HepG2 (cell line): ENCODE results near the gene ACP7. TPM values are rescaled to one million over a fixed set of nuclear protein-coding genes. Genes with fewer than 3 reads are reported as not detected.

ENCODE experiments used
- ATAC-seq: fragments of 200-7000 bp; cut with Tn5 transposase; 3 replicates; pipeline ENCODE4 v1.9.1; 2020; ENCODE audit warnings: mild to moderate bottlenecking, moderate library complexity
- BruUV-seq: library from RNA; stranded (reverse); fragments of 400-500 nt; replicated peaks from 2 replicates; lab custom pipeline; 2021; lab: Mats Ljungman, UMichigan
- CTCF ChIA-PET: fragments of 300-600 bp; formaldehyde crosslinking; extraction: SDS; loops from one replicate; lab custom pipeline; 2021; ENCODE audit warnings: low total read pairs, inconsistent platforms, low intra/inter-chr PET ratio; lab: Yijun Ruan, JAX
- POLR2A ChIA-PET: fragments of 350-600 bp; sonication (Branson Sonifier 250); formaldehyde crosslinking; loops from one replicate; lab custom pipeline; 2020; ENCODE audit warnings: antibody characterized with exemption, inconsistent platforms; lab: Yijun Ruan, JAX
- DNase-seq: peaks from one replicate; pipeline ENCODE4 v3.0.0-alpha.2; 2015; ENCODE audit warnings: low spot score
- FAIRE-seq: peaks from 3 replicates; lab custom pipeline; 2011; peaks lifted over from hg19 to GRCh38; lab: Jason Lieb, UNC
- H2AFZ ChIP-seq: one replicate; pipeline ENCODE4 v1.6.1; 2011; ENCODE audit warnings: low read length, inconsistent platforms
- H3K27ac ChIP-seq: fragments of 300-600 bp; 3 replicates; pipeline ENCODE4 v1.8.0; 2011; ENCODE audit warnings: mixed run types, mild to moderate bottlenecking, mixed read lengths, low read length, inconsistent platforms; ENCODE audit not compliant: insufficient read depth; ENCODE audit errors: extremely low read length
- H3K27me3 ChIP-seq, 2 experiments: fragments of 200-600 bp in 1 of 2; 2 replicates in 1 of 2; 3 replicates in 1 of 2; pipeline versions ENCODE4 v1.6.0 to v1.8.0; 2011; ENCODE audit warnings: low read length in 2 of 2, mild to moderate bottlenecking in 2 of 2, moderate library complexity in 2 of 2, inconsistent platforms in 1 of 2; ENCODE audit not compliant: insufficient read depth in 2 of 2, control insufficient read depth in 1 of 2
- H3K36me3 ChIP-seq, 2 experiments: fragments of 200-600 bp in 1 of 2; replicated peaks in 1 of 2; 2 replicates in 1 of 2; 3 replicates in 1 of 2; pipeline versions ENCODE4 v1.5.1 to v1.8.0; 2011; ENCODE audit warnings: low read length in 2 of 2, inconsistent platforms in 1 of 2; ENCODE audit not compliant: insufficient read depth in 2 of 2, control insufficient read depth in 1 of 2
- H3K4me1 ChIP-seq: 2 replicates; pipeline ENCODE4 v1.5.1; 2012; ENCODE audit warnings: low read length, inconsistent platforms; ENCODE audit not compliant: insufficient read depth
- H3K4me2 ChIP-seq: 2 replicates; pipeline ENCODE4 v1.6.0; 2011; ENCODE audit warnings: low read depth, low read length, inconsistent platforms
- H3K4me3 ChIP-seq, 3 experiments: fragments of 200-600 bp in 1 of 3; sonication (generic), shearing (Covaris generic) in 1 of 3; replicated peaks in 1 of 3; 2 replicates each; pipeline ENCODE4 v1.5.1; 2011 to 2016; ENCODE audit warnings: low read length in 3 of 3, inconsistent platforms in 2 of 3, low read depth in 2 of 3, mild to moderate bottlenecking in 2 of 3, control low read depth in 1 of 3, mixed read lengths in 1 of 3; ENCODE audit not compliant: insufficient read depth in 1 of 3
- H3K79me2 ChIP-seq: one replicate; pipeline ENCODE4 v1.6.1; 2011; ENCODE audit warnings: low read length, inconsistent platforms; ENCODE audit not compliant: insufficient read depth
- H3K9ac ChIP-seq: 2 replicates; pipeline ENCODE4 v1.6.0; 2011; ENCODE audit warnings: mild to moderate bottlenecking, low read depth, low read length, inconsistent platforms; ENCODE audit not compliant: insufficient read depth
- H3K9me3 ChIP-seq: 2 replicates; pipeline ENCODE4 v1.5.1; 2012; ENCODE audit warnings: mild to moderate bottlenecking, low read length
- H4K20me1 ChIP-seq: 2 replicates; pipeline ENCODE4 v1.6.0; 2011; ENCODE audit warnings: inconsistent platforms, mild to moderate bottlenecking, low read length, moderate library complexity; ENCODE audit not compliant: insufficient read depth
- NONO ChIP-seq, 2 experiments: fragments of 450-650 bp in 1 of 2; sonication (generic) in 1 of 2; formaldehyde crosslinking in 1 of 2; IDR thresholded peaks in 1 of 2; conservative IDR thresholded peaks in 1 of 2; 2 replicates each; pipeline versions ENCODE4 v1.6.1 to v1.8.0; 2017 to 2022; ENCODE audit warnings: mild to moderate bottlenecking in 1 of 2, missing genetic modification reagents in 1 of 2, moderate library complexity in 1 of 2
- RNF219 ChIP-seq: sonication (generic); formaldehyde crosslinking; IDR thresholded peaks from 2 replicates; pipeline ENCODE4 v1.5.0; 2020; ENCODE audit warnings: mild to moderate bottlenecking, missing genetic modification reagents
- RXRA ChIP-seq: sonication (generic); formaldehyde crosslinking; IDR thresholded peaks from 2 replicates; pipeline ENCODE4 v1.5.1; 2020; ENCODE audit warnings: missing genetic modification reagents
- SNRNP70 ChIP-seq: fragments of 200-400 bp; formaldehyde crosslinking; IDR thresholded peaks from 2 replicates; pipeline ENCODE4 v1.6.1; 2017; ENCODE audit warnings: mild to moderate bottlenecking, low read depth, low read length, moderate library complexity
- YY1 ChIP-seq: IDR thresholded peaks from 2 replicates; pipeline ENCODE4 v1.6.1; 2011; ENCODE audit warnings: low read length, low read depth, moderate library complexity, mild to moderate bottlenecking; ENCODE audit not compliant: insufficient read depth, insufficient replicate concordance
- ZFP91 ChIP-seq: sonication (generic); formaldehyde crosslinking; IDR thresholded peaks from 2 replicates; pipeline ENCODE4 v1.9.0; 2022; ENCODE audit warnings: missing genetic modification reagents, mild to moderate bottlenecking, borderline replicate concordance
- ZNF160 ChIP-seq: sonication (generic); formaldehyde crosslinking; IDR thresholded peaks from 2 replicates; pipeline ENCODE4 v1.8.0; 2022; ENCODE audit warnings: mild to moderate bottlenecking, inconsistent platforms, missing genetic modification reagents
- ZNF460 ChIP-seq: sonication (generic); formaldehyde crosslinking; IDR thresholded peaks from 2 replicates; pipeline ENCODE4 v1.5.1; 2020; ENCODE audit warnings: missing genetic modification reagents, mild to moderate bottlenecking, borderline replicate concordance
- ZNF543 ChIP-seq: sonication (generic); formaldehyde crosslinking; IDR thresholded peaks from 2 replicates; pipeline ENCODE4 v1.4.0; 2020; ENCODE audit warnings: mild to moderate bottlenecking, missing genetic modification reagents
- ZNF556 ChIP-seq: sonication (generic); formaldehyde crosslinking; IDR thresholded peaks from 2 replicates; pipeline ENCODE4 v1.4.0; 2020; ENCODE audit warnings: mild to moderate bottlenecking, missing genetic modification reagents, borderline replicate concordance
- ZNF564 ChIP-seq: sonication (generic); formaldehyde crosslinking; IDR thresholded peaks from 2 replicates; pipeline ENCODE4 v1.8.1; 2023; ENCODE audit warnings: mild to moderate bottlenecking, missing genetic modification reagents
- in situ Hi-C: cut with HindIII; loops from 2 replicates; pipeline ENCODE4 v1.10.0; 2017; ENCODE audit warnings: low pct_unique_long_range_greater_than_20kb; ENCODE audit not compliant: extremely low pct_ligation_motif_present
- intact Hi-C: fragments of 100-400 bp; cut with micrococcal nuclease; formaldehyde crosslinking; loops from one replicate; pipeline ENCODE4 v1.10.0; 2022; ENCODE audit not compliant: unreplicated experiment
- polyA plus RNA-seq, 8 experiments: library from polyadenylated mRNA; depleted of rRNA in 3 of 8; stranded (reverse) in 7 of 8; unstranded in 1 of 8; fragments of >200 nt; fragmentation: Illumina TruSeq in 4 of 8; extraction: Trizol in 4 of 8; gene quantifications; 2 replicates each; pipeline versions ENCODE4 v1.2.1 to v1.2.3, GENCODE V29; 2011 to 2016; ENCODE audit warnings: low read depth in 4 of 8, missing spikeins in 1 of 8, mixed read lengths in 1 of 8; ENCODE audit not compliant: insufficient read depth in 1 of 8
- total RNA-seq, 5 experiments: library from RNA; depleted of rRNA; stranded (reverse); fragments of >200 nt; fragmentation: Illumina TruSeq; extraction: Trizol; gene quantifications; 2 replicates each; pipeline ENCODE4 v1.2.3, GENCODE V29; 2016; ENCODE audit warnings: low read depth in 1 of 5
- TF ChIP-seq, protein P1 (sequence below): sonication (generic); formaldehyde crosslinking; IDR thresholded peaks from 2 replicates; pipeline ENCODE4 v1.4.0; 2020; ENCODE audit warnings: missing genetic modification reagents

The ACP7 gene
- total and polyA plus RNA-seq, 2 of the 13 experiments (the other 11 are each of a cell fraction or from before 2014, with no cell fraction given): not detected

GRCh38 chr19:39036581-39036980 lies 47.6 kb upstream of the ACP7 start:
- Histone ChIP-seq H3K79me2 (no peaks in the 10 kb centered on the region), H3K9me3 (no peaks in the 10 kb centered on the region), H3K27me3 (no peaks in the 10 kb centered on the region; a peak in 2 of 5 replicates), H3K27ac (no peak overlapping the region), H3K36me3 (no peaks in the 10 kb centered on the region), H3K4me3 (no peak overlapping the region), H2AFZ (no peak overlapping the region), H3K4me1 (peaks cover 31% of the 10 kb centered on the region), H3K4me2 (no peak overlapping the region), H4K20me1 (no peaks in the 10 kb centered on the region), H3K9ac (no peak overlapping the region)
- POLR2A ChIA-PET: no interaction called here
- CTCF ChIA-PET: no interaction called here
- TF ChIP-seq SNRNP70 (no peak), RXRA (no peak), NONO (IDR thresholded peaks at IDR 0.05) (no peak), NONO (CRISPR knock-in tag; conservative IDR thresholded peaks at IDR 0.05) (no peak), YY1 (no peak), ZFP91 (CRISPR knock-in tag) (no peak), ZNF556 (no peak), ZNF460 (CRISPR knock-in tag) (no peak), ZNF160 (CRISPR knock-in tag) (no peak), RNF219 (no peak), ZNF543 (CRISPR knock-in tag) (no peak), ZNF564 (CRISPR knock-in tag) (no peak)
- TF ChIP-seq, protein P1, sequence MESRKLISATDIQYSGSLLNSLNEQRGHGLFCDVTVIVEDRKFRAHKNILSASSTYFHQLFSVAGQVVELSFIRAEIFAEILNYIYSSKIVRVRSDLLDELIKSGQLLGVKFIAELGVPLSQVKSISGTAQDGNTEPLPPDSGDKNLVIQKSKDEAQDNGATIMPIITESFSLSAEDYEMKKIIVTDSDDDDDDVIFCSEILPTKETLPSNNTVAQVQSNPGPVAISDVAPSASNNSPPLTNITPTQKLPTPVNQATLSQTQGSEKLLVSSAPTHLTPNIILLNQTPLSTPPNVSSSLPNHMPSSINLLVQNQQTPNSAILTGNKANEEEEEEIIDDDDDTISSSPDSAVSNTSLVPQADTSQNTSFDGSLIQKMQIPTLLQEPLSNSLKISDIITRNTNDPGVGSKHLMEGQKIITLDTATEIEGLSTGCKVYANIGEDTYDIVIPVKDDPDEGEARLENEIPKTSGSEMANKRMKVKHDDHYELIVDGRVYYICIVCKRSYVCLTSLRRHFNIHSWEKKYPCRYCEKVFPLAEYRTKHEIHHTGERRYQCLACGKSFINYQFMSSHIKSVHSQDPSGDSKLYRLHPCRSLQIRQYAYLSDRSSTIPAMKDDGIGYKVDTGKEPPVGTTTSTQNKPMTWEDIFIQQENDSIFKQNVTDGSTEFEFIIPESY (CRISPR knock-in tag): no peak
- intact Hi-C loops: loop anchor here (5.0 kb wide), 1 partner anchor 74 kb away; no protein-coding TSS in a partner anchor
- in situ Hi-C loops: loop anchor here (5.0 kb wide), 1 partner anchor 59 kb away; the partner anchor contains the start of gene FBXO17
- ATAC-seq (no peak), FAIRE-seq (no peak), DNase-seq (no peak)
- BruUV-seq: no TSS peak
